Smooth muscle cell (in vitro differentiated cells): ENCODE data around the gene RNF175. TPM values are rescaled to one million over a fixed set of nuclear protein-coding genes. Genes with fewer than 3 reads are reported as not detected.

Experiments used
- DNase-seq: peaks from one replicate; lab custom pipeline; 2025; ENCODE audit not compliant: unreplicated experiment; lab: John Stamatoyannopoulos, UW
- H2AFZ ChIP-seq: fragments of 200-600 bp; sonication (generic); 2 replicates; pipeline ENCODE4 v1.6.0; 2016; ENCODE audit warnings: antibody characterized with exemption, low read depth, mild to moderate bottlenecking
- H3F3A ChIP-seq: fragments of 200-600 bp; sonication (generic); 2 replicates; pipeline ENCODE4 v1.6.0; 2017; ENCODE audit warnings: antibody characterized with exemption, low read depth
- H3K27ac ChIP-seq: fragments of 200-600 bp; sonication (generic); 2 replicates; pipeline ENCODE4 v1.5.1; 2016; ENCODE audit warnings: low read depth, mild to moderate bottlenecking
- H3K27me3 ChIP-seq: fragments of 200-600 bp; sonication (generic); 2 replicates; pipeline ENCODE4 v1.6.1; 2016; ENCODE audit warnings: low read depth, mild to moderate bottlenecking
- H3K36me3 ChIP-seq: fragments of 200-600 bp; sonication (generic); 2 replicates; pipeline ENCODE4 v1.5.1; 2016; ENCODE audit warnings: low read depth
- H3K4me1 ChIP-seq: fragments of 200-600 bp; sonication (generic); 2 replicates; pipeline ENCODE4 v1.5.1; 2016; ENCODE audit warnings: low read depth
- H3K4me2 ChIP-seq: fragments of 200-600 bp; sonication (generic); 2 replicates; pipeline ENCODE4 v1.6.0; 2016; ENCODE audit warnings: mild to moderate bottlenecking
- H3K4me3 ChIP-seq: fragments of 200-600 bp; sonication (generic); 2 replicates; pipeline ENCODE4 v1.5.1; 2016; ENCODE audit warnings: mild to moderate bottlenecking
- H3K79me2 ChIP-seq: fragments of 200-600 bp; sonication (generic); 2 replicates; pipeline ENCODE4 v1.6.0; 2016; ENCODE audit warnings: low read depth, mild to moderate bottlenecking
- H3K9ac ChIP-seq: fragments of 200-600 bp; sonication (generic); 2 replicates; pipeline ENCODE4 v1.6.0; 2016; ENCODE audit warnings: low read depth
- H3K9me3 ChIP-seq: fragments of 200-600 bp; sonication (generic); replicated peaks from 2 replicates; pipeline ENCODE4 v1.5.1; 2016; ENCODE audit warnings: low read depth
- H4K20me1 ChIP-seq: fragments of 200-600 bp; sonication (generic); 2 replicates; pipeline ENCODE4 v1.6.0; 2016; ENCODE audit warnings: low read depth
- WGBS: methylation state at CpG from one replicate; pipeline ENCODE4 v1.1.7; 2016; ENCODE audit warnings: low lambda C conversion rate; 5-methylcytosine and 5-hydroxymethylcytosine counted together
- polyA plus RNA-seq: library from polyadenylated mRNA; unstranded; fragments of >200 nt; fragmentation: Nextera tagmentation; extraction: Ambion mirVana; gene quantifications from 2 replicates; pipeline ENCODE4 v1.2.1, GENCODE V29; 2016
- total RNA-seq: library from RNA; depleted of rRNA; stranded (reverse); fragments of >200 nt; gene quantifications from 2 replicates; pipeline ENCODE4 v1.2.3, GENCODE V29; 2014
- TF ChIP-seq, protein P1 (sequence below): fragments of 200-600 bp; sonication (generic); IDR thresholded peaks from 2 replicates; pipeline ENCODE4 v1.5.1; 2017; ENCODE audit warnings: borderline replicate concordance, mild to moderate bottlenecking, antibody characterized with exemption; ENCODE audit not compliant: insufficient read depth, poor library complexity, severe bottlenecking

The RNF175 gene
- total and polyA plus RNA-seq, 2 experiments from 2014 or later: 0.27 to 0.87 TPM

GRCh38 chr4:153713866-153714646 lies 45.8 kb downstream of the RNF175 start:
- no peak for DNase-seq
- H3K27me3 ChIP-seq: peaks cover 3% of the 10 kb centered on the region
- no peak overlapping the region for H3K4me3 ChIP-seq
- no peak overlapping the region for H3K27ac ChIP-seq
- no peaks in the 10 kb centered on the region for H4K20me1 ChIP-seq
- no peaks in the 10 kb centered on the region for H3K4me1 ChIP-seq
- no peaks in the 10 kb centered on the region for H3F3A ChIP-seq
- WGBS: 92% methylated on average over 2 of the region's 2 CpGs
- no peak overlapping the region for H2AFZ ChIP-seq
- H3K9ac ChIP-seq: no peak overlapping the region
- no peak overlapping the region for H3K4me2 ChIP-seq
- TF ChIP-seq, protein P1, sequence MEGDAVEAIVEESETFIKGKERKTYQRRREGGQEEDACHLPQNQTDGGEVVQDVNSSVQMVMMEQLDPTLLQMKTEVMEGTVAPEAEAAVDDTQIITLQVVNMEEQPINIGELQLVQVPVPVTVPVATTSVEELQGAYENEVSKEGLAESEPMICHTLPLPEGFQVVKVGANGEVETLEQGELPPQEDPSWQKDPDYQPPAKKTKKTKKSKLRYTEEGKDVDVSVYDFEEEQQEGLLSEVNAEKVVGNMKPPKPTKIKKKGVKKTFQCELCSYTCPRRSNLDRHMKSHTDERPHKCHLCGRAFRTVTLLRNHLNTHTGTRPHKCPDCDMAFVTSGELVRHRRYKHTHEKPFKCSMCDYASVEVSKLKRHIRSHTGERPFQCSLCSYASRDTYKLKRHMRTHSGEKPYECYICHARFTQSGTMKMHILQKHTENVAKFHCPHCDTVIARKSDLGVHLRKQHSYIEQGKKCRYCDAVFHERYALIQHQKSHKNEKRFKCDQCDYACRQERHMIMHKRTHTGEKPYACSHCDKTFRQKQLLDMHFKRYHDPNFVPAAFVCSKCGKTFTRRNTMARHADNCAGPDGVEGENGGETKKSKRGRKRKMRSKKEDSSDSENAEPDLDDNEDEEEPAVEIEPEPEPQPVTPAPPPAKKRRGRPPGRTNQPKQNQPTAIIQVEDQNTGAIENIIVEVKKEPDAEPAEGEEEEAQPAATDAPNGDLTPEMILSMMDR: no peak
- no peaks in the 10 kb centered on the region for H3K36me3 ChIP-seq
- no peaks in the 10 kb centered on the region for H3K9me3 ChIP-seq
- no peaks in the 10 kb centered on the region for H3K79me2 ChIP-seq

DNA sequence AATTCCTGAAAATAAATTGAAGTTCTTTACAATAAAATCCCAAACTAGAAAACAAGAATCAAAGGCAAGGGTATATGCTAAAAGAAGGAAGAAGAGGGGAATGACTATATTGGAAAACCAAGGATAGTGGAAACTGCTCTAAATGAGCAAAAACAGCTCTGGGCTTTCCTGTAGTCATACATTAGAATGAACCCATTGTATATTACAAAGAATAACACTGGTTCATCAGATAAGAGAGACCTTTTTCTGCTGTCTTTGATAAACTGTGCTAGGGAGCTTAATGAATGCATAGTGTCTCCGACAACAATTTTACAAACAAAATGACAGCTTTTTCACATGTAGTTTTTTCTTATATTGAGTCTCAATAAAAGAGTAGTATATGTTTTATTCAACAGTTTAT lies 49.1 kb downstream of the RNF175 start:
- peaks cover 12% of the 10 kb centered on the region for H3K27me3 ChIP-seq
- H3K36me3 ChIP-seq: no peaks in the 10 kb centered on the region
- no peaks in the 10 kb centered on the region for H4K20me1 ChIP-seq
- no peak for DNase-seq
- H3K27ac ChIP-seq: no peak overlapping the region
- no peaks in the 10 kb centered on the region for H3K9me3 ChIP-seq
- H3K79me2 ChIP-seq: no peaks in the 10 kb centered on the region
- no peak overlapping the region for H2AFZ ChIP-seq
- no peaks in the 10 kb centered on the region for H3K4me1 ChIP-seq
- TF ChIP-seq, protein P1: no peak
- 95% methylated on average over 1 of the region's 1 CpG for WGBS
- no peak overlapping the region for H3K9ac ChIP-seq
- H3K4me3 ChIP-seq: no peak overlapping the region
- no peaks in the 10 kb centered on the region for H3F3A ChIP-seq
- H3K4me2 ChIP-seq: no peak overlapping the region

GRCh38 chr4:153706519-153706918 lies 53.3 kb downstream of the RNF175 start:
- H3K79me2 ChIP-seq: no peaks in the 10 kb centered on the region
- H3K4me1 ChIP-seq: no peaks in the 10 kb centered on the region
- no peak for DNase-seq
- TF ChIP-seq, protein P1: no peak
- H3K9ac ChIP-seq: no peak overlapping the region
- H3K36me3 ChIP-seq: no peaks in the 10 kb centered on the region
- H3K4me3 ChIP-seq: no peak overlapping the region
- H3K4me2 ChIP-seq: no peak overlapping the region
- H2AFZ ChIP-seq: no peak overlapping the region
- H3K9me3 ChIP-seq: no peaks in the 10 kb centered on the region
- H3F3A ChIP-seq: no peaks in the 10 kb centered on the region
- peaks cover 12% of the 10 kb centered on the region for H3K27me3 ChIP-seq
- no peaks in the 10 kb centered on the region for H4K20me1 ChIP-seq
- H3K27ac ChIP-seq: no peak overlapping the region
